Mesangial cell (primary cell): ENCODE measurements around the gene SPATA2L. TPM values are rescaled to one million over a fixed set of nuclear protein-coding genes. Genes with fewer than 3 reads are reported as not detected.

Experiments
- total RNA-seq: library from RNA; depleted of rRNA; stranded (reverse); fragments of >200 nt; gene quantifications from 2 replicates; pipeline ENCODE4 v1.2.3, GENCODE V29; 2015

SPATA2L gene, protein sequence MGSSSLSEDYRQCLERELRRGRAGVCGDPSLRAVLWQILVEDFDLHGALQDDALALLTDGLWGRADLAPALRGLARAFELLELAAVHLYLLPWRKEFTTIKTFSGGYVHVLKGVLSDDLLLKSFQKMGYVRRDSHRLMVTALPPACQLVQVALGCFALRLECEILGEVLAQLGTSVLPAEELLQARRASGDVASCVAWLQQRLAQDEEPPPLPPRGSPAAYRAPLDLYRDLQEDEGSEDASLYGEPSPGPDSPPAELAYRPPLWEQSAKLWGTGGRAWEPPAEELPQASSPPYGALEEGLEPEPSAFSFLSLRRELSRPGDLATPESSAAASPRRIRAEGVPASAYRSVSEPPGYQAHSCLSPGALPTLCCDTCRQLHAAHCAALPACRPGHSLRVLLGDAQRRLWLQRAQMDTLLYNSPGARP
- 8.1 and 20.7 TPM in 2 replicates for total RNA-seq

DNA sequence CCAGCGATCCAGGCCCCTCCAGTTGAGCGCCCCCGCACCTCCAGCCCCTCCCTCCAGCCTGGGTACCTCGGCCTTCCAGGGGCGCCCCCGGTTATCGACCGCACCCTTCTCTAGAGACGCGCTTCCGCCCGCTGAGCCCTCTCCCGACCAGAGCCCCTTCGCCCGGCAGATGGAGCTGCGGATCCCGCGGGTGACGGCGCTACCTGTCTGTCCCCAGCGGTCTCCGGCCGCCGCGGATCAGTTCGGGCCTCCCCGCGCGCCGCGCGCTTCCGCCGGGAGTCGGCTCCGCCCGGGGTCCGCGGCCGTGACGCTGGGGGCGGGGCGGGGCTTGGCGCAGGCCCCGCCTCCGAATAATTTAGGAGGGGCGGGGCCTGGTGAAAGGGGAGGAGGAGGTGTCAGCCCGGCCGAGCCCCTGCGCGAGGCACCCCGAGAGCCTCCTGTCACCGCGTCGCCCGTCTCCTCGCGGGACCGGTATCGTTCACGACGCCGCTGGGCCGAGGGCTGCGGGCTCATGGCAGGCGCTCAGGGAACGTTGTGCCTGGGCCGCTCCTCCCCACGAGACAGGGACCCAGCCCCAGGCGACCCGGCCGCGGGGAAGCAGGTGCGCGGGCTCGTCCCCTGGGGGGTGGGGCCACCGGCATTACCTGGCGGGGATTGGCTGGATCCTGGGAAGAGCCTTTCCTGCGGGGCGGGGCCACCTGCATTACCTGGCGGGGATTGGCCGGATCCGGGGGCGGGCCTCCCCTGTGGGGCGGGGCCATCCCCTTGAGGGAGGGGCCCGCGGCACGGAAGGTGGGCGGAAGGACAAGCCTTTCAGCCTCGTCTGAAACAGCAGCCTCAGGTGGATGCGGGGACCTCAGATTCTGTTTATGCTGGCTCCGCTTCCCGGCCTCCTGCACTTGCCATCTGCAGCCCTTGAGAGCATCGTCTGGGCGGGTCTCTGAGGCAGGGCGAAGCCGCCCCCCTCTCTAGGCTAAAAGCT lies at the start of gene SPATA2L:
SPATA2L (minus strand) TSS at position 281 of the 982 bp plus-strand sequence. CDS start 473 bp downstream, outside the sequence.

DNA sequence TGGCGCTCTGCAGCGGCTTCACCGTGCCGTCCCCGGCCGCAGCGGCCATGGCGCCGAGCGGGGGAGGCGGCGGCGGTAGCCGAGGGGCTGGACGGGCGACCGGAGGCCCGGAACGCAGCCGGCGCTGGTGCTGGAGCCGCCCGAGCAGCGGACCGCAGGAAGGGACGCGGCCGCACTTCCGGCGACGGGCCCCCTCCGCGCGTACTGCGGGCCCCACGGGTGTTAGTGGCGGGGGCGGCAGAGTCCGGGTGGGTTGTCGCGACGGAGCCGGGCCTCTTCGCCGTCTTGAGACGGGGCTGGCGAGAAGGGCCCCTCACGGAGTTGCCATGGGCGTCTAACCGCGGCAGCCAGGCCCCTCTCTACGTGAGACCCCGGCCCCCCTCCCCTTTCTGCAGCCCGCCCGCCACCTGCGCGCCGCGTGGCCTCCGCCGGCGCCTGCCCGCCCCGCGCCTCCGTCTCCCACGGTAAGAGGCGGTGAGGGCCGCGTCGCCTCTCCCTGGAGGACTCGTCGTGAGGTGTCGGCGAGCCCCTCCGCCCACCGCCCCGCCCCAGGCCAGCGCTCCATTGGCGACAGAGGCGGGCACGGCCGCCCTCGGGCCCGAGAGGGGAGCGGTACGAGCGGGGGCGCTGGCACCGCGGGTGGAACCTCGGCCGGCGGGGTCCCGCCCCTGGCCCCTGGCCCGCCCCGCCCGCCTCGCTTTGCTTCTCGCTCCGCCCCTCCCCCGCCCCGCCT lies 19.5 kb upstream of the SPATA2L start, which contains the start of the genes VPS9D1 and ZNF276:
VPS9D1 (minus strand) TSS at position 86 of the 733 bp plus-strand sequence; CDS start at position 49, 37 bp downstream.
ZNF276 (plus strand) TSS at position 725 of the 733 bp plus-strand sequence. CDS start 104 bp downstream, outside the sequence.

DNA sequence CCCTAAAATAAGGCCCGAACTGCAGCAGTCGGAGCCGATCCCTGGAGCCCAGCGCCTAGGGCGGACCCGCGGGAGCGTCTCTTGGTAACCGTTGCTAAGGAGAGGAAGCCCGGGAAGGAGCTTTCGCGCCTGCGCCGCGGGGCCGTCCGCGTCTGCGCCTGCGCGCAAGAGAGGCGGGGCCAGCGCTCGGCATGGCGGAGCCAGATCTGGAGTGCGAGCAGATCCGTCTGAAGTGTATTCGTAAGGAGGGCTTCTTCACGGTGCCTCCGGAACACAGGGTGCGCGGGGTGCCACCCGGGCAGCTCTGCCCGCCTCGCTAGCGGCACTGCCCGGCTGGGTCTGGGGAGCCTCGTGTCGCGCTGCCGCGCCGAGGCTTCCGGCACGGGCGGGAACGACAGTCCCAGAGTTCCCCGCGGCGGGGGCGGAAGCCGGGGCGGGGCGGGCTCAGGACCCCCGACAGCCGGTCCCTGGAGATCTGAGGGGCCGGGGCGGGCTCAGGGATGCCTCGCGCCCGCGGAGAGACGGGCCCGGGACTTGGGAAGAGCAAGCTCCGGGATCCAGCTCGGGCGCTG lies 14.9 kb downstream of the SPATA2L start, which contains the start of gene CDK10:
CDK10 (plus strand) TSS at position 170 of the 572 bp plus-strand sequence; CDS start at position 192, 22 bp downstream.

DNA sequence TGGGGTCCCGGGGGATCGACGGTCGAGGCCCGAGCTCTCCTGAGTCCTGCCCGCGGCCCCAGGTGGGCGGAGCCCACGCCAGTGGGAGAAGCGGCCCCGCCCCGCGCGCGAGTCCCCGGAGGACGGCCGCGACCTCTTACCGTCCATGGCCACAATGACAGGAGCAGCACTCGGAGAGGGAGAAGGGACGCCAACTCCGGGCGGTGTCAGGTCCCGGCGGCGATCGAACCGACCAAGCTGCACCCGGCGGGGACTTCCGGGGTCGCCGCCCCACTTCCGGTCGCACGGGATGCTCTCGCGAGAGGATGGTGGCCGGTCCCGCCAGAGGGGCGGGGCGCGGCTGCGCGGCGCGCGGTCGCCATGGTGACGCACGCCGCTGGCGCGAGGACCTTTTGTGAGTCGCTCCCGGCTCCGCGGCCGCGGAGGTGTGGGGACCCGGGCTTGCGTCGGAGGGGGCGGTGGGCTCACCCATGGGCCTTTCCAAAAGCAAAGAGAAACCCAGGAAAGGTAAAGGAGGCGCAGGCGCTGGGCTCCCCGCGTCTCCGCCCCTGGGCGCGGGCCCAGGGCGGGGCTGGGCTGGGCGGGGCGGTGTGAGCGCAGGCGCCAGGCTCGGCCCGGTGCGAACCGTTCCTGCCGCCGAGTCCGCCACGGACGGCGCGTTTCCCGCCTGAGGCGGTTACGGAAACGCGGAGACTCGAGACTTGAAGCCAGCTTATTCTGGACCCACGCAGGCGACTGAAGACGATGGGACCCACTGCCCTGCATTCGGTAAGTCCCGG lies 43.9 kb downstream of the SPATA2L start, which contains the start of the genes CHMP1A and SPATA33:
CHMP1A (minus strand) TSS at position 267 of the 779 bp plus-strand sequence; CDS start at position 147, 120 bp downstream.
SPATA33 (plus strand) TSS at position 395 of the 779 bp plus-strand sequence; CDS start at position 471, 76 bp downstream.

Other genes starting within 250 kb of the SPATA2L start
- 74.6 and 78.3 TPM in 2 replicates for gene ANKRD11, start 211.1 kb downstream of the SPATA2L start, total RNA-seq
- 113 and 119 TPM in 2 replicates for gene SPG7, start 193.3 kb downstream of the SPATA2L start, total RNA-seq
- gene RPL13, start 141.0 kb downstream of the SPATA2L start, total RNA-seq, result 5,235 and 7,154 TPM in 2 replicates
- 60.1 and 66.8 TPM in 2 replicates for gene CPNE7, start 125.9 kb downstream of the SPATA2L start, total RNA-seq
- gene DPEP1, start 88.1 kb downstream of the SPATA2L start, total RNA-seq, result 1.5 and 29.3 TPM in 2 replicates
- gene CHMP1A, start 44.0 kb downstream of the SPATA2L start, total RNA-seq, result 82.9 and 106 TPM in 2 replicates
- 7.5 and 9.9 TPM in 2 replicates for gene SPATA33, start 43.9 kb downstream of the SPATA2L start, total RNA-seq
- 74.3 and 76.7 TPM in 2 replicates for gene CDK10, start 15.0 kb downstream of the SPATA2L start, total RNA-seq
- gene VPS9D1, start 19.2 kb upstream of the SPATA2L start, total RNA-seq, result 5.4 and 22.3 TPM in 2 replicates
- 11.7 and 24.8 TPM in 2 replicates for gene ZNF276, start 19.8 kb upstream of the SPATA2L start, total RNA-seq
- 7.7 and 38.1 TPM in 2 replicates for gene FANCA, start 114.9 kb upstream of the SPATA2L start, total RNA-seq
- 1.5 and 5.8 TPM in 2 replicates for gene SPIRE2, start 126.8 kb upstream of the SPATA2L start, total RNA-seq
- 103 and 206 TPM in 2 replicates for gene TCF25, start 171.9 kb upstream of the SPATA2L start, total RNA-seq
- 2.9 and 4.3 TPM in 2 replicates for gene MC1R, start 217.2 kb upstream of the SPATA2L start, total RNA-seq
- 488 and 691 TPM in 2 replicates for gene TUBB3, start 221.6 kb upstream of the SPATA2L start, total RNA-seq
- 100 and 137 TPM in 2 replicates for gene DEF8, start 247.1 kb upstream of the SPATA2L start, total RNA-seq